Neural cell (in vitro differentiated cells): Measurements from ENCODE around the gene S100Z. TPM values are rescaled to one million over a fixed set of nuclear protein-coding genes. Genes with fewer than 3 reads are reported as not detected.

Experiments
- H2AFZ ChIP-seq: fragments of 200-600, 300-800 bp; sonication (generic), shearing (Covaris generic); 2 replicates; pipeline ENCODE4 v1.6.0; 2014; ENCODE audit warnings: low read depth, mild to moderate bottlenecking, antibody characterized with exemption, low read length, moderate library complexity
- H3F3A ChIP-seq: fragments of 200-600 bp; shearing (Covaris generic); 2 replicates; pipeline ENCODE4 v1.6.1; 2016; ENCODE audit warnings: mild to moderate bottlenecking, moderate library complexity, mixed read lengths, antibody characterized with exemption, low read length; ENCODE audit not compliant: insufficient read depth, poor library complexity, severe bottlenecking
- H3K27ac ChIP-seq: fragments of 200-600, 300-800 bp; sonication (generic), shearing (Covaris generic); 2 replicates; pipeline ENCODE4 v1.5.1; 2014; ENCODE audit warnings: mild to moderate bottlenecking, low read length, moderate library complexity
- H3K27me3 ChIP-seq: fragments of 300-800, 200-600 bp; sonication (generic), shearing (Covaris generic); 2 replicates; pipeline ENCODE4 v1.6.0; 2014; ENCODE audit warnings: mild to moderate bottlenecking, low read depth, low read length, moderate library complexity; ENCODE audit not compliant: insufficient read depth
- H3K36me3 ChIP-seq: fragments of 300-800, 200-600 bp; sonication (generic), shearing (Covaris generic); 2 replicates; pipeline ENCODE4 v1.5.1; 2014; ENCODE audit warnings: mild to moderate bottlenecking, antibody characterized with exemption, low read length, moderate library complexity; ENCODE audit not compliant: insufficient read depth
- H3K4me2 ChIP-seq: fragments of 300-800, 200-600 bp; sonication (generic), shearing (Covaris generic); 2 replicates; pipeline ENCODE4 v1.6.0; 2014; ENCODE audit warnings: mild to moderate bottlenecking, low read length
- H3K4me3 ChIP-seq: fragments of 300-800, 200-600 bp; sonication (generic), shearing (Covaris generic); 2 replicates; pipeline ENCODE4 v1.5.1; 2014; ENCODE audit warnings: mild to moderate bottlenecking, low read length, moderate library complexity
- H3K79me2 ChIP-seq: fragments of 200-600 bp; shearing (Covaris generic); replicated peaks from 2 replicates; pipeline ENCODE4 v1.6.0; 2014; ENCODE audit warnings: mild to moderate bottlenecking, low read length, moderate library complexity; ENCODE audit not compliant: insufficient read depth
- H3K9ac ChIP-seq: fragments of 300-800, 200-600 bp; sonication (generic), shearing (Covaris generic); 2 replicates; pipeline ENCODE4 v1.6.1; 2016; ENCODE audit warnings: mild to moderate bottlenecking, low read length, mixed read lengths
- H3K9me2 ChIP-seq: fragments of 200-600 bp; shearing (Covaris generic); 2 replicates; pipeline ENCODE4 v1.6.1; 2016; ENCODE audit warnings: mild to moderate bottlenecking, low read length, mixed read lengths; ENCODE audit not compliant: insufficient read depth
- H3K9me3 ChIP-seq: fragments of 200-600, 300-800 bp; sonication (generic), shearing (Covaris generic); 2 replicates; pipeline ENCODE4 v1.6.1; 2016; ENCODE audit warnings: mild to moderate bottlenecking, mixed run types, low read length, moderate library complexity, mixed read lengths
- H4K20me1 ChIP-seq: fragments of 200-600 bp; shearing (Covaris generic); 2 replicates; pipeline ENCODE4 v1.6.1; 2016; ENCODE audit warnings: mild to moderate bottlenecking, mixed run types; ENCODE audit not compliant: insufficient read depth
- EP300 ChIP-seq: fragments of 450-650 bp; conservative IDR thresholded peaks from 2 replicates; pipeline ENCODE4 v1.6.1; 2014; ENCODE audit warnings: antibody characterized with exemption, mild to moderate bottlenecking, moderate library complexity; ENCODE audit not compliant: poor library complexity, severe bottlenecking
- EZH2 ChIP-seq: fragments of 200-600, 300-800 bp; shearing (Covaris generic), sonication (generic); IDR thresholded peaks from 2 replicates; pipeline ENCODE4 v1.6.1; 2014; ENCODE audit warnings: antibody characterized with exemption, low read length, borderline replicate concordance, mild to moderate bottlenecking; ENCODE audit not compliant: insufficient read depth, poor library complexity, severe bottlenecking
- MXI1 ChIP-seq: fragments of 450-650 bp; conservative IDR thresholded peaks from 2 replicates; pipeline ENCODE4 v1.6.1; 2014; ENCODE audit warnings: antibody characterized with exemption, mild to moderate bottlenecking; ENCODE audit not compliant: poor library complexity, severe bottlenecking
- POLR2AphosphoS5 ChIP-seq: IDR thresholded peaks from 2 replicates; pipeline ENCODE4 v1.6.1; 2012
- RAD21 ChIP-seq: fragments of 450-650 bp; conservative IDR thresholded peaks from 2 replicates; pipeline ENCODE4 v1.6.1; 2014; ENCODE audit warnings: antibody characterized with exemption, mild to moderate bottlenecking, moderate library complexity
- REST ChIP-seq: IDR thresholded peaks from 2 replicates; pipeline ENCODE4 v1.6.1; 2012; ENCODE audit warnings: borderline replicate concordance
- SMC3 ChIP-seq: fragments of 450-650 bp; conservative IDR thresholded peaks from 2 replicates; pipeline ENCODE4 v1.6.1; 2014; ENCODE audit warnings: antibody characterized with exemption, mild to moderate bottlenecking, moderate library complexity; ENCODE audit not compliant: poor library complexity
- TAF1 ChIP-seq: IDR thresholded peaks from 2 replicates; pipeline ENCODE4 v1.6.1; 2012; ENCODE audit warnings: low read depth
- polyA minus RNA-seq: library from RNA; depleted of rRNA, polyadenylated mRNA; stranded (reverse); fragments of >200 nt; gene quantifications from 2 replicates; pipeline ENCODE4 v1.2.3, GENCODE V29; 2014
- polyA plus RNA-seq: library from polyadenylated mRNA; depleted of rRNA; stranded (reverse); fragments of >200 nt; gene quantifications from 2 replicates; pipeline ENCODE4 v1.2.3, GENCODE V29; 2014
- TF ChIP-seq, protein P1 (sequence below): fragments of 450-650 bp; IDR thresholded peaks from 2 replicates; pipeline ENCODE4 v1.5.1; 2014; ENCODE audit warnings: antibody characterized with exemption, mild to moderate bottlenecking, moderate library complexity; ENCODE audit not compliant: poor library complexity, severe bottlenecking

Gene S100Z
- polyA plus RNA-seq, result not detected in 2 replicates
- not detected in 2 replicates for polyA minus RNA-seq

- H4K20me1 ChIP-seq, result no peaks in the 10 kb centered on the region
- H3K9ac ChIP-seq, result no peak within 1 kb of the TSS
- no peaks in the 10 kb centered on the region for H3F3A ChIP-seq
- H3K79me2 ChIP-seq, result no peaks in the 10 kb centered on the region
- H3K27ac ChIP-seq, result no peak within 1 kb of the TSS
- TF ChIP-seq MXI1 (no peak), RAD21 (no peak), POLR2AphosphoS5 (no peak), SMC3 (no peak)
- H3K4me3 ChIP-seq, result no peak within 1 kb of the TSS
- no peaks in the 10 kb centered on the region for H3K36me3 ChIP-seq
- H3K9me2 ChIP-seq, result no peaks in the 10 kb centered on the region
- H2AFZ ChIP-seq, result no peak within 1 kb of the TSS
- no peaks in the 10 kb centered on the region for H3K9me3 ChIP-seq
- no peak within 1 kb of the TSS for H3K4me2 ChIP-seq
- no peaks in the 10 kb centered on the region for H3K27me3 ChIP-seq
Observed at GRCh38 chr5:76849419-76850291, at the start of gene S100Z. Gene S100Z, plus strand, starts transcription at chr5:76850014. Its CDS starts 25,346 bp downstream, at chr5:76875360.

GRCh38 chr5:76800579-76800978 lies 49.2 kb upstream of the S100Z start:
- Histone ChIP-seq H3K4me3 (no peak overlapping the region), H3K27ac (no peak overlapping the region), H4K20me1 (no peaks in the 10 kb centered on the region), H3K79me2 (no peaks in the 10 kb centered on the region), H3K9ac (no peak overlapping the region), H3K27me3 (no peaks in the 10 kb centered on the region), H3K9me2 (no peaks in the 10 kb centered on the region), H3K36me3 (no peaks in the 10 kb centered on the region), H3K9me3 (no peaks in the 10 kb centered on the region), H2AFZ (no peak overlapping the region), H3F3A (no peaks in the 10 kb centered on the region), H3K4me2 (no peak overlapping the region)
- no peak for TF ChIP-seq REST
- TF ChIP-seq RAD21, result no peak
- TF ChIP-seq TAF1, result no peak
- no peak for TF ChIP-seq POLR2AphosphoS5
- no peak for TF ChIP-seq EP300
- no peak for TF ChIP-seq MXI1

- Histone ChIP-seq H3K4me3 (no peak overlapping the region), H3K9ac (no peak overlapping the region), H4K20me1 (no peaks in the 10 kb centered on the region), H3K27ac (no peak overlapping the region), H3K9me3 (no peaks in the 10 kb centered on the region), H2AFZ (no peak overlapping the region), H3K9me2 (no peaks in the 10 kb centered on the region), H3K27me3 (no peaks in the 10 kb centered on the region), H3K4me2 (no peak overlapping the region), H3K36me3 (no peaks in the 10 kb centered on the region), H3K79me2 (no peaks in the 10 kb centered on the region), H3F3A (no peaks in the 10 kb centered on the region)
- TF ChIP-seq EZH2, result no peak
- no peak for TF ChIP-seq MXI1
- TF ChIP-seq SMC3, result no peak
- TF ChIP-seq, protein P1, sequence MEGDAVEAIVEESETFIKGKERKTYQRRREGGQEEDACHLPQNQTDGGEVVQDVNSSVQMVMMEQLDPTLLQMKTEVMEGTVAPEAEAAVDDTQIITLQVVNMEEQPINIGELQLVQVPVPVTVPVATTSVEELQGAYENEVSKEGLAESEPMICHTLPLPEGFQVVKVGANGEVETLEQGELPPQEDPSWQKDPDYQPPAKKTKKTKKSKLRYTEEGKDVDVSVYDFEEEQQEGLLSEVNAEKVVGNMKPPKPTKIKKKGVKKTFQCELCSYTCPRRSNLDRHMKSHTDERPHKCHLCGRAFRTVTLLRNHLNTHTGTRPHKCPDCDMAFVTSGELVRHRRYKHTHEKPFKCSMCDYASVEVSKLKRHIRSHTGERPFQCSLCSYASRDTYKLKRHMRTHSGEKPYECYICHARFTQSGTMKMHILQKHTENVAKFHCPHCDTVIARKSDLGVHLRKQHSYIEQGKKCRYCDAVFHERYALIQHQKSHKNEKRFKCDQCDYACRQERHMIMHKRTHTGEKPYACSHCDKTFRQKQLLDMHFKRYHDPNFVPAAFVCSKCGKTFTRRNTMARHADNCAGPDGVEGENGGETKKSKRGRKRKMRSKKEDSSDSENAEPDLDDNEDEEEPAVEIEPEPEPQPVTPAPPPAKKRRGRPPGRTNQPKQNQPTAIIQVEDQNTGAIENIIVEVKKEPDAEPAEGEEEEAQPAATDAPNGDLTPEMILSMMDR, result no peak
- TF ChIP-seq EP300, result no peak
- no peak for TF ChIP-seq POLR2AphosphoS5
Observed at GRCh38 chr5:76801159-76801802, 48.5 kb upstream of the S100Z start.
